H1 (cell line): ENCODE measurements around the gene CYB561. TPM values are rescaled to one million over a fixed set of nuclear protein-coding genes. Genes with fewer than 3 reads are reported as not detected.

Source experiments
- CTCF ChIA-PET: fragments of 300-600 bp; sonication (Branson Sonifier 250); formaldehyde crosslinking; loops from one replicate; lab custom pipeline; 2021; ENCODE audit not compliant: partially characterized antibody; lab: Charles Lee
- POLR2A ChIA-PET: fragments of 300-600 bp; sonication (Branson Sonifier 250); formaldehyde crosslinking; loops from one replicate; lab custom pipeline; 2021; ENCODE audit warnings: inconsistent platforms; ENCODE audit not compliant: partially characterized antibody; lab: Charles Lee
- DNase-seq, 2 experiments: peaks; one replicate each; pipeline versions ENCODE4 v3.0.0 to v3.0.0-alpha.2; 2010 to 2022; ENCODE audit warnings: low spot score in 2 of 2, low read depth in 1 of 2, mixed read lengths in 1 of 2
- FAIRE-seq: peaks from 2 replicates; lab custom pipeline; 2011; peaks lifted over from hg19 to GRCh38; lab: Jason Lieb, UNC
- H2AFZ ChIP-seq: 2 replicates; pipeline ENCODE4 v1.8.1; 2012; ENCODE audit warnings: low read length, inconsistent platforms
- H2AK5ac ChIP-seq: 2 replicates; pipeline ENCODE4 v1.6.1; 2013; ENCODE audit warnings: low read depth, low read length
- H2BK120ac ChIP-seq: replicated peaks from 2 replicates; pipeline ENCODE3; 2013; ENCODE audit warnings: low read depth, low read length, inconsistent platforms
- H2BK12ac ChIP-seq: 2 replicates; pipeline ENCODE4 v1.6.1; 2013; ENCODE audit warnings: low read depth, low read length
- H2BK15ac ChIP-seq: 2 replicates; pipeline ENCODE4 v1.6.1; 2013; ENCODE audit warnings: low read length
- H2BK20ac ChIP-seq: 2 replicates; pipeline ENCODE4 v1.6.1; 2013; ENCODE audit warnings: low read length
- H2BK5ac ChIP-seq: 2 replicates; pipeline ENCODE4 v1.6.1; 2013; ENCODE audit warnings: low read depth, low read length
- H3K14ac ChIP-seq: 2 replicates; pipeline ENCODE4 v1.6.1; 2013; ENCODE audit warnings: inconsistent platforms; ENCODE audit not compliant: insufficient read length
- H3K18ac ChIP-seq: 2 replicates; pipeline ENCODE4 v1.6.1; 2013; ENCODE audit warnings: low read length; ENCODE audit errors: extremely low read depth
- H3K23ac ChIP-seq: 2 replicates; pipeline ENCODE4 v1.6.1; 2013; ENCODE audit warnings: inconsistent platforms; ENCODE audit not compliant: insufficient read length
- H3K23me2 ChIP-seq: 2 replicates; pipeline ENCODE4 v1.6.1; 2013; ENCODE audit warnings: low read depth, low read length
- H3K27ac ChIP-seq: 2 replicates; pipeline ENCODE4 v1.6.1; 2011; ENCODE audit warnings: low read depth, low read length, inconsistent platforms
- H3K27me3 ChIP-seq, 4 experiments: replicated peaks in 1 of 4; 1 replicate in 1 of 4; 2 replicates in 3 of 4; pipeline versions ENCODE4 v1.6.1 to v1.8.1; 2011 to 2013; ENCODE audit warnings: low read length in 3 of 4, mild to moderate bottlenecking in 3 of 4, inconsistent platforms in 2 of 4, mixed read lengths in 2 of 4, moderate library complexity in 1 of 4; ENCODE audit not compliant: control insufficient read depth in 3 of 4, insufficient read depth in 3 of 4; ENCODE audit errors: extremely low read depth in 1 of 4
- H3K36me3 ChIP-seq, 4 experiments: 2 replicates each; pipeline versions ENCODE4 v1.6.1 to v1.8.1; 2011 to 2013; ENCODE audit warnings: mild to moderate bottlenecking in 4 of 4, low read length in 3 of 4, moderate library complexity in 2 of 4, control low read depth in 1 of 4, inconsistent platforms in 1 of 4; ENCODE audit not compliant: insufficient read depth in 4 of 4, control insufficient read depth in 2 of 4
- H3K4ac ChIP-seq: replicated peaks from 2 replicates; pipeline ENCODE3; 2013; ENCODE audit warnings: low read length, low read depth, mixed read lengths, inconsistent platforms; ENCODE audit not compliant: insufficient read length
- H3K4me1 ChIP-seq, 4 experiments: replicated peaks in 1 of 4; 1 replicate in 1 of 4; 2 replicates in 3 of 4; pipeline versions ENCODE4 v1.6.1 to v1.8.1; 2011 to 2013; ENCODE audit warnings: low read length in 3 of 4, inconsistent platforms in 2 of 4, mixed read lengths in 1 of 4; ENCODE audit not compliant: insufficient read depth in 4 of 4, control insufficient read depth in 3 of 4
- H3K4me2 ChIP-seq, 2 experiments: 2 replicates each; pipeline versions ENCODE4 v1.6.1 to v1.8.1; 2011 to 2013; ENCODE audit warnings: low read depth in 2 of 2, low read length in 2 of 2, control low read depth in 1 of 2, inconsistent platforms in 1 of 2, mild to moderate bottlenecking in 1 of 2; ENCODE audit not compliant: insufficient read depth in 1 of 2
- H3K4me3 ChIP-seq, 4 experiments: fragments of 200-600, 300-600 bp in 1 of 4; sonication (generic), shearing (Covaris generic), sonication (Bioruptor Twin) in 1 of 4; 2 replicates each; pipeline versions ENCODE4 v1.5.1 to v1.8.1; 2011 to 2016; ENCODE audit warnings: low read length in 4 of 4, low read depth in 3 of 4, control low read depth in 2 of 4, inconsistent platforms in 2 of 4, mild to moderate bottlenecking in 2 of 4, mixed read lengths in 1 of 4, moderate library complexity in 1 of 4; ENCODE audit not compliant: insufficient read depth in 2 of 4; ENCODE audit errors: extremely low read depth in 1 of 4
- H3K56ac ChIP-seq: replicated peaks from 2 replicates; pipeline ENCODE3; 2013; ENCODE audit warnings: low read depth, mild to moderate bottlenecking, mixed read lengths, low read length, inconsistent platforms; ENCODE audit not compliant: insufficient read length
- H3K79me1 ChIP-seq: 2 replicates; pipeline ENCODE4 v1.6.1; 2013; ENCODE audit warnings: low read depth, low read length, control low read depth
- H3K79me2 ChIP-seq, 2 experiments: 2 replicates each; pipeline versions ENCODE4 v1.6.1 to v1.8.1; 2012 to 2013; ENCODE audit warnings: low read length in 2 of 2, mild to moderate bottlenecking in 2 of 2, inconsistent platforms in 1 of 2; ENCODE audit not compliant: insufficient read depth in 2 of 2, control insufficient read depth in 1 of 2
- H3K9ac ChIP-seq, 4 experiments: replicated peaks in 1 of 4; 1 replicate in 1 of 4; 2 replicates in 3 of 4; pipeline versions ENCODE4 v1.6.1 to v1.8.1; 2011 to 2013; ENCODE audit warnings: low read depth in 3 of 4, low read length in 3 of 4, control low read depth in 2 of 4, mild to moderate bottlenecking in 2 of 4, moderate library complexity in 2 of 4, inconsistent platforms in 1 of 4; ENCODE audit errors: extremely low read depth in 1 of 4
- H3K9me3 ChIP-seq, 2 experiments: 2 replicates each; pipeline versions ENCODE4 v1.6.1 to v1.8.1; 2012 to 2013; ENCODE audit warnings: mild to moderate bottlenecking in 2 of 2, moderate library complexity in 2 of 2, control low read depth in 1 of 2, inconsistent platforms in 1 of 2, low read depth in 1 of 2, low read length in 1 of 2, mixed read lengths in 1 of 2; ENCODE audit not compliant: insufficient read depth in 2 of 2
- H4K20me1 ChIP-seq, 2 experiments: replicated peaks in 1 of 2; 2 replicates each; pipeline versions ENCODE3 to v1.8.1; 2011 to 2013; ENCODE audit warnings: inconsistent platforms in 2 of 2, low read length in 2 of 2, mild to moderate bottlenecking in 1 of 2; ENCODE audit not compliant: insufficient read depth in 2 of 2, control insufficient read depth in 1 of 2
- H4K5ac ChIP-seq: 2 replicates; pipeline ENCODE4 v1.6.1; 2013; ENCODE audit warnings: low read length, low read depth, mixed read lengths, inconsistent platforms; ENCODE audit not compliant: insufficient read length
- H4K8ac ChIP-seq: 2 replicates; pipeline ENCODE4 v1.8.0; 2013; ENCODE audit warnings: mild to moderate bottlenecking, moderate library complexity, low read length, inconsistent platforms; ENCODE audit not compliant: insufficient read depth; ENCODE audit errors: extremely low read depth
- H4K91ac ChIP-seq: replicated peaks from 2 replicates; pipeline ENCODE3; 2013; ENCODE audit warnings: low read length, mixed read lengths, inconsistent platforms; ENCODE audit not compliant: insufficient read length
- CEBPB ChIP-seq: IDR thresholded peaks from 2 replicates; pipeline ENCODE4 v1.6.1; 2012; ENCODE audit warnings: low read depth, low read length
- NANOG ChIP-seq: IDR thresholded peaks from 2 replicates; pipeline ENCODE4 v1.6.1; 2011; ENCODE audit warnings: low read length, low read depth, mild to moderate bottlenecking, inconsistent platforms; ENCODE audit not compliant: insufficient read depth, poor library complexity, severe bottlenecking
- ZNF274 ChIP-seq: IDR thresholded peaks from 2 replicates; pipeline ENCODE4 v1.7.0; 2012; ENCODE audit warnings: low read length, borderline replicate concordance; ENCODE audit errors: extremely low read depth
- WGBS, 2 experiments: shearing (Covaris generic) in 1 of 2; methylation state at CpG; one replicate each; pipeline versions ENCODE4 v1.1.6 to v1.1.7; 2013 to 2015; ENCODE audit warnings: low lambda C conversion rate in 2 of 2, mixed read lengths in 2 of 2, inconsistent platforms in 1 of 2, low coverage in 1 of 2, missing lambda C conversion rate in 1 of 2; ENCODE audit not compliant: insufficient replicate concordance in 2 of 2, insufficient coverage in 1 of 2, insufficient read length in 1 of 2; ENCODE audit errors: extremely low coverage in 1 of 2, missing lambda C conversion rate in 1 of 2; 5-methylcytosine and 5-hydroxymethylcytosine counted together
- polyA plus RNA-seq, 7 experiments: library from polyadenylated mRNA; depleted of rRNA in 3 of 7; stranded (reverse) in 5 of 7; unstranded in 2 of 7; fragments of >200 nt in 5 of 7; fragments of 200-250 nt in 2 of 7; gene quantifications; 1 replicate in 5 of 7; 2 replicates in 1 of 7; 4 replicates in 1 of 7; pipeline versions ENCODE4 v1.2.1 to v1.2.3, GENCODE V29; 2011 to 2013; ENCODE audit warnings: missing spikeins in 2 of 7, mixed read lengths in 2 of 7
- total RNA-seq: library from RNA; stranded (reverse); fragmentation: NEBNext Ultra II Directional; extraction: Animal tissue kit (Norgen Biotek cat#: 25700); gene quantifications from 2 replicates; pipeline ENCODE4 v1.2.1, GENCODE V29; 2021

The CYB561 gene
- total and polyA plus RNA-seq, 2 of the 8 experiments (the other 6 are each of a cell fraction or from before 2014, with no cell fraction given), result 19.7 to 23.4 TPM

DNA sequence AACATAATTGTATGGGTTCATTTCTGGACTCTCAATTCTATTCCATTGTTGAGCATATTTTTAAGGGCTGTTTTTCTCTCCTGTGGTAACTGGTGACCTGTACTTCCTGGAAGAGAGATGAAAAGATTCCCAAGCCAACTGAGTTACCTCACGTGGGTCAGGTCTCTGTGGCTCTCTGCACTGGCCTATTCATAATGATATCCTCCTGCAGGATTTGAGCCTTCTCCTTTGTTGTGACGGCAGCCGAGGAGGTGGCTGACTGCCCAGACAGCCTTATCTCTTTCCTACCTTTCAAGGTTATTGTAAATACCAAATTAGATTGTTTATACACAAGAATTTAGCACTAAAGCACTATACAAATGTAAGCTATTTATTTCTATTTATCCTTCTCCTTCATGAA, 28.1 kb upstream of the CYB561 start:
- CTCF ChIA-PET, result interaction anchor here (1.8 to 27.9 kb wide), 3 partner anchors 13 to 37 kb away, joined by 4 to 758 read pairs (median 6); partner anchors contain the start of gene CYB561
- H4K5ac ChIP-seq, result no peak overlapping the region
- FAIRE-seq, result no peak

More for the DNA sequence above, 28.1 kb upstream of the CYB561 start:
- TF ChIP-seq NANOG (no peak), CEBPB (no peak), ZNF274 (no peak)
- TF ChIP-seq, all 59 proteins: peak for 0
- no peak overlapping the region for H3K18ac ChIP-seq
- H3K23me2 ChIP-seq, result peaks cover 11% of the 10 kb centered on the region
- no peak overlapping the region for H3K56ac ChIP-seq
- H3K27me3 ChIP-seq, result peaks cover 0 to 27% (median 18%) of the 10 kb centered on the region in 4 experiments; a peak in 5 of 7 replicates
- 80% methylated on average over 3 of the region's 3 CpGs; no CpG with 5 or more reads in 1 of the 2 experiments for WGBS, 2 experiments
- no peak overlapping the region for H3K4me3 ChIP-seq
- no peaks in the 10 kb centered on the region for H3K9me3 ChIP-seq
- H3K23ac ChIP-seq, result no peak overlapping the region
- no peak overlapping the region for H3K14ac ChIP-seq
- no peaks in the 10 kb centered on the region for H3K36me3 ChIP-seq
- H3K9ac ChIP-seq, result no peak overlapping the region
- no peak overlapping the region for H3K4ac ChIP-seq
- no peak overlapping the region for H3K4me2 ChIP-seq
- H2BK15ac ChIP-seq, result no peak overlapping the region
- H3K27ac ChIP-seq, result no peak overlapping the region
- no peak overlapping the region for H2AFZ ChIP-seq
- no peak overlapping the region for H2BK12ac ChIP-seq
- no peaks in the 10 kb centered on the region for H3K79me2 ChIP-seq
- H4K8ac ChIP-seq, result no peak overlapping the region
- peaks cover 0 to 22% (median 17%) of the 10 kb centered on the region in 4 experiments; a peak in 6 of 7 replicates for H3K4me1 ChIP-seq
- no peak overlapping the region for H2AK5ac ChIP-seq
- POLR2A ChIA-PET, result no interaction called here
- H4K91ac ChIP-seq, result no peak overlapping the region
- H2BK5ac ChIP-seq, result no peak overlapping the region
- no peak overlapping the region for H2BK20ac ChIP-seq
- DNase-seq, result no peak
- no peak overlapping the region for H2BK120ac ChIP-seq
- no peaks in the 10 kb centered on the region for H4K20me1 ChIP-seq
- H3K79me1 ChIP-seq, result no peaks in the 10 kb centered on the region
